Stimulated activated CD8-positive, alpha-beta memory T cell treated with anti-CD3 and anti-CD28 coated beads, Interleukin-4, amount 100 ng/mL, for 24 hours (primary cell): ENCODE results near the gene OSBPL9.
"Not testable (repeated sequence)": the region's sequence is repeated elsewhere in the genome, so short reads cannot be mapped to it uniquely, and the experiment has no call there.

Experiments used
- DNase-seq: peaks from one replicate; pipeline ENCODE4 v3.0.0-alpha.2; 2020; ENCODE audit warnings: low read depth

OSBPL9 gene

GRCh38 chr1:51666478-51666877 lies 49.6 kb downstream of the OSBPL9 start:
- no peak for DNase-seq

- no peak for DNase-seq
Measured at GRCh38 chr1:51667561-51667960, 50.7 kb downstream of the OSBPL9 start.

- DNase-seq, result no peak
Measured at GRCh38 chr1:51669272-51669671, 52.4 kb downstream of the OSBPL9 start.

GRCh38 chr1:51669816-51670215 lies 52.9 kb downstream of the OSBPL9 start:
- no peak for DNase-seq

GRCh38 chr1:51671527-51672325 lies 54.8 kb downstream of the OSBPL9 start:
- no peak for DNase-seq

GRCh38 chr1:51673279-51673678 lies 56.4 kb downstream of the OSBPL9 start:
- DNase-seq, result no peak

- DNase-seq, result no peak
Measured at GRCh38 chr1:51675177-51675780, 58.4 kb downstream of the OSBPL9 start.

GRCh38 chr1:51679435-51679834 lies 62.5 kb downstream of the OSBPL9 start:
- no peak for DNase-seq

- no peak for DNase-seq
Measured at GRCh38 chr1:51684776-51685175, 67.9 kb downstream of the OSBPL9 start.

- no peak for DNase-seq
Measured at GRCh38 chr1:51686450-51686849, 69.6 kb downstream of the OSBPL9 start.

GRCh38 chr1:51689075-51689440 lies 72.2 kb downstream of the OSBPL9 start:
- no peak for DNase-seq

- DNase-seq, result no peak
Measured at GRCh38 chr1:51689643-51690042, 72.8 kb downstream of the OSBPL9 start.

GRCh38 chr1:51690285-51690961 lies 73.5 kb downstream of the OSBPL9 start:
- DNase-seq, result no peak

GRCh38 chr1:51691920-51692319 lies 75.0 kb downstream of the OSBPL9 start:
- DNase-seq, result no peak

- DNase-seq, result no peak
Measured at GRCh38 chr1:51693419-51694155, 76.7 kb downstream of the OSBPL9 start.

GRCh38 chr1:51697166-51697565 lies 80.3 kb downstream of the OSBPL9 start:
- DNase-seq, result no peak

GRCh38 chr1:51699391-51699790 lies 82.5 kb downstream of the OSBPL9 start:
- DNase-seq, result no peak

- DNase-seq, result not testable (repeated sequence)
Measured at GRCh38 chr1:51701782-51702181, 84.9 kb downstream of the OSBPL9 start.

GRCh38 chr1:51702220-51702619 lies 85.3 kb downstream of the OSBPL9 start:
- DNase-seq, result not testable (repeated sequence)

GRCh38 chr1:51705035-51705434 lies 88.1 kb downstream of the OSBPL9 start:
- no peak for DNase-seq

- DNase-seq, result no peak
Measured at GRCh38 chr1:51708911-51709760, 92.2 kb downstream of the OSBPL9 start.

- no peak for DNase-seq
Measured at GRCh38 chr1:51709951-51710350, 93.1 kb downstream of the OSBPL9 start.
